Measurements from ENCODE around the gene SCAF11.
"Not testable (repeated sequence)": the region's sequence is repeated elsewhere in the genome, so short reads cannot be mapped to it uniquely, and the experiment has no call there.

SCAF11 gene, protein sequence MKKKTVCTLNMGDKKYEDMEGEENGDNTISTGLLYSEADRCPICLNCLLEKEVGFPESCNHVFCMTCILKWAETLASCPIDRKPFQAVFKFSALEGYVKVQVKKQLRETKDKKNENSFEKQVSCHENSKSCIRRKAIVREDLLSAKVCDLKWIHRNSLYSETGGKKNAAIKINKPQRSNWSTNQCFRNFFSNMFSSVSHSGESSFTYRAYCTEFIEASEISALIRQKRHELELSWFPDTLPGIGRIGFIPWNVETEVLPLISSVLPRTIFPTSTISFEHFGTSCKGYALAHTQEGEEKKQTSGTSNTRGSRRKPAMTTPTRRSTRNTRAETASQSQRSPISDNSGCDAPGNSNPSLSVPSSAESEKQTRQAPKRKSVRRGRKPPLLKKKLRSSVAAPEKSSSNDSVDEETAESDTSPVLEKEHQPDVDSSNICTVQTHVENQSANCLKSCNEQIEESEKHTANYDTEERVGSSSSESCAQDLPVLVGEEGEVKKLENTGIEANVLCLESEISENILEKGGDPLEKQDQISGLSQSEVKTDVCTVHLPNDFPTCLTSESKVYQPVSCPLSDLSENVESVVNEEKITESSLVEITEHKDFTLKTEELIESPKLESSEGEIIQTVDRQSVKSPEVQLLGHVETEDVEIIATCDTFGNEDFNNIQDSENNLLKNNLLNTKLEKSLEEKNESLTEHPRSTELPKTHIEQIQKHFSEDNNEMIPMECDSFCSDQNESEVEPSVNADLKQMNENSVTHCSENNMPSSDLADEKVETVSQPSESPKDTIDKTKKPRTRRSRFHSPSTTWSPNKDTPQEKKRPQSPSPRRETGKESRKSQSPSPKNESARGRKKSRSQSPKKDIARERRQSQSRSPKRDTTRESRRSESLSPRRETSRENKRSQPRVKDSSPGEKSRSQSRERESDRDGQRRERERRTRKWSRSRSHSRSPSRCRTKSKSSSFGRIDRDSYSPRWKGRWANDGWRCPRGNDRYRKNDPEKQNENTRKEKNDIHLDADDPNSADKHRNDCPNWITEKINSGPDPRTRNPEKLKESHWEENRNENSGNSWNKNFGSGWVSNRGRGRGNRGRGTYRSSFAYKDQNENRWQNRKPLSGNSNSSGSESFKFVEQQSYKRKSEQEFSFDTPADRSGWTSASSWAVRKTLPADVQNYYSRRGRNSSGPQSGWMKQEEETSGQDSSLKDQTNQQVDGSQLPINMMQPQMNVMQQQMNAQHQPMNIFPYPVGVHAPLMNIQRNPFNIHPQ (N-terminal part only)

DNA sequence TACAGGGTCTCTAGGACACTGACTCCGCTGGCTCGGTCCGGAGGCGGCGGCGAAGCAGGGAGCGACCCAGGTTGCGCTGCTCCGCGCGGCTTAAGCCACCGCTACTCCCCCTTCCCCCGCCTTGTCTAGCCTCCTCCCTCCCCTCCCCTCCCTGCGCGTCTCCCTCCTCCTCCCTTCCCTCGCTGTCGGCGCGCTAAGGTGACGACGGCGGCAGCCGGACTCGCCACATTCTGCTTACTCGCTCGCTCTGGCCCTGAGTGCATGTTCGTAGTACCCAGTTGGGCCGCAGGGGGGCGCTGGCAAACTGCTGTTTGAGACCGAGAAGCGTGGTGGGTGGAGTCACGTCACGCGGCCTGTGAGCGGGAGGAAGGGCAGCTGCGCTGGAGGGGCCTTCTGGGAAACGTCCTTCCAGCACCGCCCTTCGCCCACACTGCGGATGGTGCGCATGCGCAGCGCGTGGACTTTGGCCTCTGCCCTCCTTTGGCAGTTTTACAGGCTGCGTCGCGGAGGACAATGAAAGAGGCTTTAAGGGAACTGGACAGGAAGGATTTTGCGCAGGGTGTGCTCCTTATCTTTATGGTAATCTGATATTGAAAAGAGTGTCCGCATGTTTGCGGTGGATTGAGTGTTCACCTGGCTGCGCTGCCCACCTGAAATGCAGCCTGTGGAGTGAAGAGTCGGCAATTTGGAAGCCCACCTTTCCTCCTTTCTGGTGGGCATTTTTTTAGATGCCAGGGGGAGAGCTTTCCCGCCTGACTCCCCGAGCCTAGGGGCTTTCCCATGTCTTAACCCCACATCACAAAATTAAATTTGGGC lies at the start of gene SCAF11:
Gene SCAF11, minus strand, starts transcription at position 107 of the 816 bp plus-strand sequence. CDS start 26,407 bp downstream, outside the sequence.
- peak; percentile 96 for DNase-seq (ENCODE audit: low read depth)

DNA sequence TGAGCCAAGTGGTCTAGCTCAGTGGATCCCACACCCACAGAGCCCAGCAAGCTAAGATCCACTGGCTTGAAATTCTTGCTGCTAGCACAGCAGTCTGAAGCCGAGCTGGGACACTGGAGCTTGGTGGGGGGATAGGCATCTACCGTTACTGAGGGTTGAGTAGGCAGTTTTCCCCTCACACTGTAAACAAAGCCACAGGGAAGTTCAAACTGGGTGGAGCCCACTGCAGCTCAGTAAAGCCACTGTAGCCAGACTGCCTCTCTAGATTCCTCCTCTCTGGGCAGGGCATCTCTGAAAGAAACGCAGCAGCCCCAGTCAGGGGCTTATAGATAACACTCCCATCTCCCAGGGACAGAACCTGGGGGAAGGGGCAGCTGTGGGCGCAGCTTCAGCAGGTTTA lies 46.7 kb upstream of the SCAF11 start:
- not testable (repeated sequence) for DNase-seq (ENCODE audit: low read depth)

DNA sequence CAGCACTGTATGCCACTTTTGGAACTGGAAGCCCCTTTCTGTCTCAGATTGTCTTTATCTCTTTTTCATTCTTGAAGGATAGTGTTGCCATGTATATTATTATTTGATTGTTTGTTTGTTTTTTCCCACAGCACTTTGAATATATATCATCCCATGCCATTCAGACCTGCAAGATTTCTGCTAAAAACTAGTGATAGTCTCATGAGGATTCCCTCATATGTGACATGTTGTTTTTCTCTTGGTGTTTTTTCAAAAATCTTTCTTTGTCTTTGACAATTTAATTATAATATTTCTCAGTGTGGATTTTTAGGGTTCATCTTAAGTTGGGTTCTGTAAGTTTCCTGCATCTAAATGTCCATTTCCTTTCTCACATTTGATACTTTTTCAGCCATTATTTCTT lies 36.8 kb upstream of the SCAF11 start:
- no peak for DNase-seq (ENCODE audit: low read depth)

DNA sequence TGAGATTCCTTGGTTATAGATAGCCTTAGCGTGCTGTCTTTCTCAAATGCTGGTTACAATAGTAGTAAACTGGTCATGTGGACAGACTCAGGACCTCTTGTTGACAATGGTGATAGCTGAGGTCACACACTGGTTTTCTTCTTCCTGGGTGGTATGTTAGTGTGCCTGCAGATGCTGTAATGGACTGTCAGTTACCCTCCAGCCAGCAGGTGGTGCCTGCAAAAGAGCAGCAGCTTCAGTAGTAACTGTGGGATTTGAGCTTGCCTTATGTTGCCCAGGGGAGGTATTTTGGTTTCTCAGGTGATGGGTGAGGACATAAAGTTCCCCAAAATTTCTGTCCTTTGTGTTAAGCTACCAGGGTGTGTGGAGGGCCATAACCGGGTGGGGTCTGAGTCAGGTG lies 33.7 kb upstream of the SCAF11 start:
- DNase-seq (ENCODE audit: low read depth), result no peak

DNA sequence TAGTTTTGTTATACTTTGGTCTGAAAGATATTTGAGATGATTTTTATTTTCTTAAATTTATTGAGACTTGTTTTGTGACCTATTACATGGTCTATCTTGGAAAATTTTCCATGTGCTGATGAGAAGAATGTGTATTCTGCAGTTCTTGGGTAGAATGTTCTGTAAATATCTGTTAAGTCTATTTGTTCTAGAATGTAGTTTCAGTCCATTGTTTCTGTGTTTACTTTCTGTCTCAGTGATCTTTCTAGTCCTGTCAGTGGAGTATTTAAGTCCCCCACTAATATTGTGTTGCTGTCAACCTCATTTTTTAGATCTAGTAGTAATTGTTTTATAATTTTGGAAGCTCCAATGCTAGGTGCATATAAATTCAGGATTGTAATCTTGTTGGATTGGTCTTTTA lies 30.4 kb upstream of the SCAF11 start:
- DNase-seq (ENCODE audit: low read depth), result no peak

DNA sequence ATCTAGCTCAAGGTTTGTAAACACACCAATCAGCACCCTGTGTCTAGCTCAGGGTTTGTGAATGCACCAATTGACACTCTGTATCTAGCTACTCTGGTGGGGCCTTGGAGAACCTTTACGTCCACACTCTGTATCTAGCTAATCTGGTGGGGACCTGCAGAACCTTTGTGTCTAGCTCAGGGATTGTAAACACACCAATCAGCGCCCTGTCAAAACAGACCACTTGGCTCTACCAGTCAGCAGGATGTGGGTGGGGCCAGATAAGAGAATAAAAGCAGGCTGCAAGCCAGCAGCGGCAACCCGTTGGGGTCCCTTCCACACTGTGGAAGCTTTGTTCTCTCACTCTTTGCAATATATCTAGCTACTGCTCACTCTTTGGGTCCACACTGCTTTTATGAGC lies 28.3 kb upstream of the SCAF11 start:
- DNase-seq (ENCODE audit: low read depth), result not testable (repeated sequence)

DNA sequence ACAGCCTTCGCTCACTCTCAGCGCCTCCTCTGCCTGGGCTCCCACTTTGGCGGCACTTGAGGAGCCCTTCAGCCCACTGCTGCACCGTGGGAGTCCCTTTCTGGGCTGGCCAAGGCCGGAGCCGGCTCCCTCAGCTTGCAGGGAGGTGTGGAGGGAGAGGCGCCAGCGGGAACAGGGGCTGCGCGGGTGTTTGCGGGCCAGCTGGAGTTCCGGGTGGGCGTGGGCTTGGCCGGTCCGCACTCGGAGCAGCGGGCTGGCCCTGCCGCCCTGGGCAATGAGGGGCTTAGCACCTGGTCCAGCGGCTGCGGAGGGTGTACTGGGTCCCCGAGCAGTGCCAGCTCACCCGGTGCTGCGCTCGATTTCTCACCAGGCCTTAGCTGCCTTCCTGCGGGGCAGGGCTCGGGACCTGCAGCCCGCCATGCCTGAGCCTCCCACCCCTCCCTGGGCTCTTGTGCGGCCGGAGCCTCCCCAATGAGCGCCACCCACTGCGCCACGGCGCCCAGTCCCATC lies 27.5 kb upstream of the SCAF11 start:
- not testable (repeated sequence) for DNase-seq (ENCODE audit: low read depth)

DNA sequence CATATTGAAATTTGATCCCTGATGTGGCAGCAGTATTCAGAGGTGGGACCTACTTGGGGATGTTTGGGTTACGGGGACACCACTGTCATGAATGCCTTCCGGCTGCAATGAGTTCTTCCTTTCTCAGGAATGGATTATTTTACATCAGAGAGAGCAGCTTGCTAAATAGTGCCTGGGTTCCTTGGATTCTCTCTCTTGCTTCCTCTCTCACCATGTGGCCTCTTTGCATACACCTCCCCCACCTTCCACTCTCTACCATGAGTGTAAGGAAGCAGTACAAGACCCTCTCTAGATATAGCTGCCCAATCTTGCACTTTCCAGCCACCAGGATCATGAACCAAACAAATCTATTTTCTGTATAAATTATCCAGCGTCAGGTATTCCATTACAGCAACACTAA lies 15.4 kb upstream of the SCAF11 start:
- DNase-seq (ENCODE audit: low read depth), result no peak

DNA sequence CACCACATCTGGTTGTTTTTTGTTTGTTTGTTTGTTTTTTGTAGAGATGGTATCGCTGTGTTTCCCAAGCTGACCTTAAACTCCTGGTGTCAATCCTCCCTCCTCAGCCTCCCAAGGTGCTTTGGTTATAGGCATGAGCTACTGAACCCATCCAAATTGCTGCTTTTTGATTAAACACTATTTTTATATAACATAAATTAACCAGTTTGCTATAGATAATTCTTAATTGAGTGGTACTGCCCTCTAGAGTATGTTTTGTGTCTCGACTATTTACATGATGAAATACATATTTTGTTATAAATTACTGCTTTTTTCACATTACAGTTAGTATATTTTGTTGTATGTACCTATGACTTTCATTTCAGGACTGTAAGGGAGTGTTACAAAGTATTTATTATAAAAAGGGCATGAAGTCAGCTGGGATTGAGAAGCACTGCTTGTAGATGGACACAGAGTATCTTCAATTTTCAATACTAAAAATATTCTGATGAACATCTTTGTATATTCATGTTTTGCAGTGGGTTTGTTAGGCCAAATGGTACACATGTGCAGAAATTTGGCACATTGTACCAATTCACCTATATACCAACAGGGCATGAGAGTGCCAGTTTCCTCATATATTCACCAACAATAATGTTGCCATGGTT lies 14.9 kb upstream of the SCAF11 start:
- DNase-seq (ENCODE audit: low read depth), result no peak

DNA sequence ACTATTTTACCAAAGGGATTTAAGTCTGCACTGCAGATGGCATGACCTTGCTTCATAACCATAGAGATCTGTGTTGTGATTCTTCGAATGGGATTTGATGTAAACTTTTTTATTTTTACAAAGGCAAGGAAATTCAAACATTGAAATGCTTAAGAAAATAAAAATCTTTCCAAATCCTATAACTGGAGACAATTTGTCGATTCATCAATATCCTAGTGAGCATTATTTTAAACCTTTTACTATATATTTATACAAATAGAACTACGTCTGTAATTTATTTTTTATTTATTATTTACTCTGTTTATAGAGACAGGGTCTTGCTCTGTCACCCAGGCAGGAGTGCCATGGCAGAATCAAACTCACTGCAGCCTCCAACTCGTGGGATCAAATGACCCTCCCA lies 14.3 kb upstream of the SCAF11 start:
- DNase-seq (ENCODE audit: low read depth), result no peak

DNA sequence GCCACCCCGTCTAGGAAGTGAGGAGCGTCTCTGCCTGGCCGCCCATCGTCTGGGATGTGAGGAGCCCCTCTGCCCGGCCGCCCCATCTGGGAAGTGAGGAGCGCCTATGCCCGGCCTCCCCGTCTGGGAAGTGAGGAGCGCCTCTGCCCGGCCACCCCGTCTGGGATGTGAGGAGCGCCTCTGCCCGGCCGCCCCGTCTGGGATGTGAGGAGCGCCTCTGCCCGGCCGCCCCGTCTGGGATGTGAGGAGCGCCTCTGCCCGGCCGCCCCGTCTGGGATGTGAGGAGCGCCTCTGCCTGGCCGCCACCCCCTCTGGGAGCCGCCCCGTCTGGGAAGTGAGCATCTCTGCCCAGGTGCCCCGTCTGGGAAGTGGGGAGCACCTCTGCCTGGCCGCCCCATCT lies 9.7 kb upstream of the SCAF11 start:
- DNase-seq (ENCODE audit: low read depth), result not testable (repeated sequence)

DNA sequence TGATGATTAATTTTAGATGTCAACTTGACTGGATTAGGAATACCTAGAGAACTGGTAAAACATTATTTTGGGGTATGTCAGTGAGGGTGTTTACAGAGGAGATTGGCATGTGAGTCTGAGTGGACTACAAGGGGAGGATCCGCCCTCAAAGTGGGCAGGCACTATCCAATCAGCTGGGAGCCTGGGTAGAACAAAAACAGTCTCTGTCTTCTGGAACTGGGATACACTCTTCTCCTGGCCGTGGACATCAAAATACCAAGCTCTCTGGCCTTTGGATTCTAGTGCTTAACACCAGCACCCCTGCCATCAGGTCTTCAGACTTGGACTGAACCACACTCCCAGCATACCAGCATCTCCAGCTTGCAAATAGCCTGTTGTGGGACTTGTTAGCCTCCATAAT lies 4.4 kb upstream of the SCAF11 start:
- DNase-seq (ENCODE audit: low read depth), result no peak

DNA sequence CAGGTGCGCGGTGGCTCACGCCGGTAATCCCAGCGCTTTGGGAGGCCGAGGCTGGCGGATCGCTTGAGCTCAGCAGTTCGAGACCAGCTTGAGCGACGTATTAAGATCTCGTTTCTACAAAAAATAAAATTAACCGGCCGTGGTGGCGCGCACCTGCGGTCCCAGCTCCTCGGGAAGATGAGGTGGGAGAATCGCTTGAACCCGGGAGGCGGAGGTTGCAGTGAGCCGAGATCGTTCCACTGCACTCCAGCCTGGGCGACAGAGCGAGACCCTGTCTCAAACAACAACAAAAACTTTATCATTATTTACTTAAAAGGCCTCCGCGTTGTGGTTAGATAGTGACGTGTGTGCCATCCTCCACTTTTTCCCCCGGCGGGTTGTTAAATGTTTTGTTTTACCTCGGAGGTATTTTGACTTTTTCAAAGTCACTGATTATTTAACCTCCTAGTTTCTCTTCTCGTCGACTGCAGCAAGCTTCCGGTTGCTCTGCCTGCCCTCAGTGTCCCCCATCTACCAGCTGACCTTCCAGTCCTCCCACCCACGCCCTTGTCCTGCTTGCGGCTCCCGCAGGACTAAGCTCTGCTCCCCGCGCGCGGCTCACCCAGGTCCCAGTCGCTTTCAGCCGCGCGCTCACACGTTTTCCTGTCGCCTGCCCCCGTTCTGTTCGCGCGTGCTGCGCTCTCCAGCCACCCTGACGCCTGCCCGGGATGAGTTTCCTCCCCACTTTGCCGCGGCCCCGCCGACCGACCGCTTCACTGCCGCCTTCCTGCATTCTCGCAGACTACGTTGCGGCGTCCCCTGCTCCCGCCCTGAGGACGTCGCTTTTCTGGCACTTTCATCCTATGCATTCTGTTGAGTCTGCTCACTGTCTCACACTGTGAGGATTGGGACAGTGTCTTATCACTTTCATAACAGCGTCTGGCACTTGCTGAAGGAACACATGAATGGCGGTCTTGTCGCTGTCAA lies 1.2 kb upstream of the SCAF11 start:
- DNase-seq (ENCODE audit: low read depth), result peak; percentile 20

DNA sequence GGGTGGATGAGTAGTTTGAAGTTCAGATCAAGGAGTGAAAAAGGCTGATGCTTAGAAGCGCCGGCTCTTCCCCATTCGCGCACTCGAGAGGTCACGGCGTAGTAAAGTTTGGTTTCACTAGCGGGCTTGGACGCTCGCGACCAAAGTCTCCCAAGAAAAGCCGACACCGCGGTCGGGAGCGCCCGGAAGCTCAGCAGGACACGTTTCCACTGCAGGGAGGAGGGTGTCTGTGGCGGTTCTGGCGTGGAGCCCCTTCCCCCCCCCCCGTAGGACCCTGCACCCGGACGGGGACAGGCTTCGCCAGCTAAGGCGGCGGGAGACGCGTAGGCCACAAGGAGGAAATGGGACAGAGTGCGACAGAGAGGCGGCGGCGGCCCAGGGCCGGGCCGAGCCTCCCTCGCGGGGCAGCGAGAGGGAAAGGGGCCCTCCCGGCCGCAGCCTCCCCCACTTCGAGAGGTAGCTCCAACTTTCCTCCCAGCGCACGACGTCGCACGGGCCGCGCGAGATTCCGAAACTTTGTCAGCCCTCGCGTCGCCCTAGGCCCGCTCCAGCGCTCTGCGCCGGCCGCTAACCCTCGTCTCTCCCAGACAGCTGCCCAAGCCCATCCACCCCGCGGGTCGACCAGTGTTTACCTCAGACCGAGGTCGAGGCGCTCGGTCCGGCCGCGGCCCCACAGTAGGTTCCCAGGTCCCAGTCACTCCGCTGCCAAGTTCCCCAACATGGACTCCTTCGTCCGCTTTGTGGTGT lies 480 bp downstream of the SCAF11 start:
- DNase-seq (ENCODE audit: low read depth), result no peak

DNA sequence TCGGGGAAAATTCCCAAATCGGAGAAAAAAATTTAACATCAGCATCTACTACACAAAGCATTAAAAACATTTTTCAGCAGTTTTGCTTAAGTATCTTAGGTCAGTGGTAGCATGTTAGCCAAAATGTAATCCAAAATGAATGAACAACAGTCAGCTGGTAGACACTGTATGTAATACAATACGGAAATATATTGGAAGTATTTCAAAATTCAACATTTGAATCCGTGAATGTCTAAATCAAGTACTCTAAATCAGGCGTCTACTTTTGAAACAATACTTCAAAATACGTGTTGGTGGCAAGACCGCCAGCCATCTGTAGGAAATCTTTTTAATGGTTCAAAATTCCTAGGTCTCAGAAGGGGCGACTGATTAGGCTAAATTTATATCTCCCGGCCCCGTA lies 1.1 kb downstream of the SCAF11 start:
- no peak for DNase-seq (ENCODE audit: low read depth)

DNA sequence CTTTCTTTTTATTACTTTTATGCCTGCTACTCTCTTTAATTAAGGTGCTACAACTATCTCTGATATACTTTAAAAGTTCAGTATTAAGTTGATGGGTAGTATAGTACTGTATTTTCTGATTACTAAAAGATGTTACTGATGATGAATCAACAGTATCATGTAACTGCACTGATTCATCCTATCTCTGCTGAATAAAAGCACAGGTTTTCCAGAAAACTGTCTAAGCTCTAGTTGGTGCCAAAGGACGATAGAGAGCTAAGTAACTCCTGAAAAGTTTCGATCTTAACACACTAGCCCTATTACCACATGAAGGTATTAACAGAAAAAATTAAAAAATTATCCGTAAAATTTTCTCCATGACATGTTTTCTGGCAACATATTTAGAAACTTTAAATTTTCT lies 2.1 kb downstream of the SCAF11 start:
- DNase-seq (ENCODE audit: low read depth), result peak; percentile 23

DNA sequence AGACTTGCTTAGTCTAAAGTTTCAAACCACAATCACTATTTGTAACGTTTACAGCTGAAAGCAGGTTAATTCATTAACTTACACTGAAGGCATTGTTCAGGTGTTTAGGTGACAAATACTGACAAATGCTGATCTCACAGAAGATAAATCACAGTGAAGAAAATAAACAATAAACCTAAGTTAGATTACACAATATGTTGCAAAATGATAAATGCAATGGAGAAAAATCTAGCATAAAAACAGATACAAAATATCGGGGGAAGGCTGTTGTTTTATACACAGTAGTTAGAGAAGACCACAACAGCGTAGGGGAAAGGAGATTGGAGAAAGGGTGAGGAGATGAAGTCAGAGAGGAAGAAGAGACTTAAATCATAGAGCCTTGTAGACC lies 3.0 kb downstream of the SCAF11 start:
- no peak for DNase-seq (ENCODE audit: low read depth)

DNA sequence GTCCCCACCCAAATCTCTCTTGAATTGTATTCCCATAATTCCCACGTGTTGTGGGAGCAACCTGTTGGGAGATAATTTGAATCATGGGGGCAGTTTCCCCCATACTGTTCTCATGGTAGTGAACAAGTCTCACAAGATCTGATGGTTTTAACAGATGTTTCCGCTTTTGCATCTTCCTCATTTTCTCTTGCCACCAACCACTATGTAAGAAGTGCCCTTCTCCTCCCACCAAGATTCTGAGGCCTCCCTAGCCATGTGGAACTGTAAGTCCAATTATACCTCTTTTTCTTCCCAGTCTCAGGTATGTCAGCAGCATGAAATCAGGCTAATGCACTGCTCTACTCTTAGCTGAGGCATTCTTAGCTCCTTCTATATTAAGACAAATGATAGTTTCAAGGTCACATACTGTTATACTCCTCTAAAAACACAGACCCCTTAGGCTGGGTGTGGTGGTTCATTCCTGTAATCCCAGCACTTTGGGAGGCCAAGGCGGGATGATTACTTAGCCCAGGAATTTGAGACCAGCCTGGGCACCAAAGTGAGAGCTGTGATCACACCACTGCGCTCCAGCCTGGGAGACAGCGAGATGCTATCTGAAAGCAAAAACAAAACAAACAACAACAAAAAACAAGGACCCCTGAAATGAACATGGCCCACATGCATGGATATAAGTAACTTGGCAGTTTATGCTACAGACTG lies 3.6 kb downstream of the SCAF11 start:
- no peak for DNase-seq (ENCODE audit: low read depth)

Measured in GM04503 (cell line).